ENCODE data around the gene IL18. TPM values are rescaled to one million over a fixed set of nuclear protein-coding genes. Genes with fewer than 3 reads are reported as not detected.

IL18 gene
- total RNA-seq, 2 experiments from 2014 or later = 0.27 TPM; not detected in 1

GRCh38 chr11:112103446-112103845 lies 60.4 kb downstream of the IL18 start:
- Mint-ChIP-seq H3K4me3 (no peak overlapping the region), H3K4me1 (ENCODE audit: low read depth) (no peaks in the 10 kb centered on the region), H3K27me3 (no peaks in the 10 kb centered on the region), H3K27ac (no peak overlapping the region), H3K36me3 (ENCODE audit: low read depth) (peaks cover 18% of the 10 kb centered on the region), H3K9me3 (no peaks in the 10 kb centered on the region)
- Histone ChIP-seq H3K4me3 (ENCODE audit: low read length) (no peak overlapping the region), H3K27me3 (ENCODE audit: control insufficient read depth in 1 of 2, insufficient read depth in 2 of 2, low read length in 2 of 2) (no peaks in the 10 kb centered on the region), H3K4me1 (ENCODE audit: insufficient read depth, low read length) (no peaks in the 10 kb centered on the region), H3K9me3 (ENCODE audit: control insufficient read depth in 1 of 2, insufficient read depth in 1 of 2, low read length in 2 of 2) (no peaks in the 10 kb centered on the region), H3K27ac (ENCODE audit: low read depth in 1 of 2, low read length in 2 of 2) (no peak overlapping the region), H3K36me3 (ENCODE audit: insufficient read depth, low read length) (peaks cover 4% of the 10 kb centered on the region)
- ATAC-seq (ENCODE audit: poor library complexity) (no peak), DNase-seq (no peak)
- POLR2A ChIA-PET = no interaction called here
- TF ChIP-seq CTCF (IDR thresholded peaks at IDR 0.05) = no peak
- intact Hi-C loops (cut with DNase I, micrococcal nuclease) = no loop called here
- CTCF ChIA-PET = no interaction called here

DNA sequence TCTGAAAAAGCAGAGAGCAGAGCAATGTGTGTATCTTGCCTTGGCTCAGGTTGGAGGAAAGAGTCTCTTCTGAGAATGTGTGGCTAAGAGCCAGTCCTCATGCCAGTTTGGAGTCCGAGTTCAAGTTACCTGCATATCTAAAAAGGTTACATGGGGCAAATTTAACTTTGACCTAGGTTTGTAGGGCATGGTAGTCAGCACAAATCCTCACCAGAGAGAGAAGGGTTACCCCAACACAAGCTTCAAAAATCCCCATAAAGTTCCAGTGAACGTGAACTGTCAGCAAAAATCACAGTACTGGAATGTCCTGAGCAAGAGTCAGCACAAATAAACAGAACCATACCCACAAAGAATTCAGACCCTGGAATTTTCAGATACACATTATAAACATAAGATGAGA lies 63.4 kb downstream of the IL18 start:
- intact Hi-C loops (cut with DNase I, micrococcal nuclease) = no loop called here
- Histone ChIP-seq H3K4me1 (ENCODE audit: insufficient read depth, low read length) (no peaks in the 10 kb centered on the region), H3K27ac (ENCODE audit: low read depth in 1 of 2, low read length in 2 of 2) (no peak overlapping the region), H3K9me3 (ENCODE audit: control insufficient read depth in 1 of 2, insufficient read depth in 1 of 2, low read length in 2 of 2) (no peaks in the 10 kb centered on the region), H3K4me3 (ENCODE audit: low read length) (no peak overlapping the region), H3K36me3 (ENCODE audit: insufficient read depth, low read length) (peaks cover 24% of the 10 kb centered on the region), H3K27me3 (ENCODE audit: control insufficient read depth in 1 of 2, insufficient read depth in 2 of 2, low read length in 2 of 2) (no peaks in the 10 kb centered on the region)
- Mint-ChIP-seq H3K36me3 (ENCODE audit: low read depth) (peaks cover 33% of the 10 kb centered on the region), H3K27ac (no peak overlapping the region), H3K27me3 (no peaks in the 10 kb centered on the region), H3K9me3 (no peaks in the 10 kb centered on the region), H3K4me3 (no peak overlapping the region), H3K4me1 (ENCODE audit: low read depth) (peaks cover 4% of the 10 kb centered on the region)
- no peak for DNase-seq
- ATAC-seq (ENCODE audit: poor library complexity) = no peak
- ChIA-PET POLR2A (no interaction called here), CTCF (no interaction called here)
- no peak for TF ChIP-seq CTCF (IDR thresholded peaks at IDR 0.05)

DNA sequence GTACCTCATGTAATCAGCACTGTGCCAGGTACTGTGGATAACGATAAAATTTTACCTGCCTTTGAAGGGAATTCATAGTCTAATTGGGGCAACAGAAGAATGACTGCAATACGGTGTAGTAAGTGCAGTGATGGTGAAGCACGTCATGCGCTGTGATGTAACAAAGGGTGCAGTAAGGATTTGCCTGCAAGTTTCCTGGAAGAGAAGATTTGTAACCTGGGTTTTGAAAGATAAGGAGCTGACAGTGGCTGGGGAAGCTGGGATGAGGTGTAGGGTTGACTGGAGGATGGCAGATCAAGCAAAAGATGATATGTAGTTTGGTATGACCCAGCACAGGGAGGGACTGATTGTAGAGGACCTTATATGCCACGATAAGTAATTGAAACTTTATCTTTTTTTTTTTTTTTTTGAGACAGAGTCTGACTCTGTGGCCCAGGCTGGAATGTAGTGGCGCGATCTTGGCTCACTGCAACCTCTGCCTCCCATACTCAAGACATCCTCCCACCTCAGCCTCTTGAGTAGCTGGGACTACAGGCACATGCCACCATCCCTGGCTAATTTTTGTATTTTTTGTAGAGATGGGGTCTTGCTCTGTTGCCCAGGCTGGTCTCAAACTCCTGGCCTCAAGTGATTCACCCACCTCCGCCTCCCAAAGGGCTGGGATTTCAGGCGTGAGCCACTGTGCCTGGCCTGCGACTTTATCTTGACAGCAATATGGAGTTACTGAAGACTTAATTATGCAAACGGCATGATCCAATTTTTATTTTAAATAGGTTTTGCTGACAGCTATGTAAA lies 66.0 kb downstream of the IL18 start:
- Histone ChIP-seq H3K4me3 (ENCODE audit: low read length) (no peak overlapping the region), H3K27ac (ENCODE audit: low read depth in 1 of 2, low read length in 2 of 2) (no peak overlapping the region), H3K36me3 (ENCODE audit: insufficient read depth, low read length) (peaks cover 36% of the 10 kb centered on the region), H3K27me3 (ENCODE audit: control insufficient read depth in 1 of 2, insufficient read depth in 2 of 2, low read length in 2 of 2) (no peaks in the 10 kb centered on the region), H3K9me3 (ENCODE audit: control insufficient read depth in 1 of 2, insufficient read depth in 1 of 2, low read length in 2 of 2) (no peaks in the 10 kb centered on the region), H3K4me1 (ENCODE audit: insufficient read depth, low read length) (no peaks in the 10 kb centered on the region)
- Mint-ChIP-seq H3K9me3 (no peaks in the 10 kb centered on the region), H3K36me3 (ENCODE audit: low read depth) (peaks cover 53% of the 10 kb centered on the region), H3K4me3 (no peak overlapping the region), H3K4me1 (ENCODE audit: low read depth) (peaks cover 4% of the 10 kb centered on the region), H3K27me3 (no peaks in the 10 kb centered on the region), H3K27ac (no peak overlapping the region)
- intact Hi-C loops (cut with DNase I, micrococcal nuclease) = no loop called here
- CTCF ChIA-PET = no interaction called here
- POLR2A ChIA-PET = no interaction called here
- DNase-seq (no peak), ATAC-seq (ENCODE audit: poor library complexity) (no peak)
- TF ChIP-seq CTCF (IDR thresholded peaks at IDR 0.05) = no peak

Data from CD4-positive, alpha-beta T cell (primary cell).